ENCODE results near the gene LASP1NB.

The LASP1NB gene

DNA sequence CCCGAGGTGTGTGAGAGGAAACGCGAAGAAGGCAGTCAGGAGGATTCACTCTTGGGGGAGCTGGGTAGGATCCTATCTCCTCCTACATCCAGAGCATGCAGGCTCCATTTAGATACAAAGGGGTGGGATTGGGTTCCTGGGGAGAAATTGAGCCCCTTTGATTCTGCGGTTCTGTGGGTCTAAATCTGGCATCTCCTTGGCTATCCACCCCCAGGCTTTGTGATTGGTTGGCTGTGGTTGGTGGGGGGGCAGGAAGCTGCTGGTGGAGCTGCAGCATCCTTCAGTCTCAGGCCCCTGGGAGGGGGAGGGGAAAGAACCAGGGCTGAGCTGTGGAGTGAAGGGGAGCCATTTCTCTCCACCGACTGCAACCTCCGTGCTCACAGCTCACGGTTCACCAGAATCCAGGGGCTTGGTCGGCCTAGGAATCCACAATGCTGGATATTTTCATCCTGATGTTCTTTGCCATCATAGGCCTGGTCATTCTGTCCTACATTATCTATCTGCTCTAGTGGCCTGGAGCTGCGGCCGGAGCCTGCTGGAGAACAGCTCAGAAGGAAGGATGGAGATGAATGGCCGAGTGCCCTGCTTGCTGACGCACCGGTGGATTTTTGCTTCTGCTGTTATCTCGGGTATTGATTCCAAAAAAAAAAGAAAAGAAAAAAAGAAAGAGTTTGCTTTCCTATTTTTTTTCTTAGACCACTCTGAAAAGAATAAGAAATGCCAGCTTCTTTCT is at the start of gene LASP1NB:
LASP1NB (plus strand) TSS at position 352 of the 733 bp plus-strand sequence.
- in situ Hi-C loops (cut with MboI; ENCODE audit: low sequenced_read_pairs), result no loop called here

GRCh38 chr17:38877130-38877851 is 48.1 kb upstream of the LASP1NB start:
- in situ Hi-C loops (cut with MboI; ENCODE audit: low sequenced_read_pairs), result no loop called here

DNA sequence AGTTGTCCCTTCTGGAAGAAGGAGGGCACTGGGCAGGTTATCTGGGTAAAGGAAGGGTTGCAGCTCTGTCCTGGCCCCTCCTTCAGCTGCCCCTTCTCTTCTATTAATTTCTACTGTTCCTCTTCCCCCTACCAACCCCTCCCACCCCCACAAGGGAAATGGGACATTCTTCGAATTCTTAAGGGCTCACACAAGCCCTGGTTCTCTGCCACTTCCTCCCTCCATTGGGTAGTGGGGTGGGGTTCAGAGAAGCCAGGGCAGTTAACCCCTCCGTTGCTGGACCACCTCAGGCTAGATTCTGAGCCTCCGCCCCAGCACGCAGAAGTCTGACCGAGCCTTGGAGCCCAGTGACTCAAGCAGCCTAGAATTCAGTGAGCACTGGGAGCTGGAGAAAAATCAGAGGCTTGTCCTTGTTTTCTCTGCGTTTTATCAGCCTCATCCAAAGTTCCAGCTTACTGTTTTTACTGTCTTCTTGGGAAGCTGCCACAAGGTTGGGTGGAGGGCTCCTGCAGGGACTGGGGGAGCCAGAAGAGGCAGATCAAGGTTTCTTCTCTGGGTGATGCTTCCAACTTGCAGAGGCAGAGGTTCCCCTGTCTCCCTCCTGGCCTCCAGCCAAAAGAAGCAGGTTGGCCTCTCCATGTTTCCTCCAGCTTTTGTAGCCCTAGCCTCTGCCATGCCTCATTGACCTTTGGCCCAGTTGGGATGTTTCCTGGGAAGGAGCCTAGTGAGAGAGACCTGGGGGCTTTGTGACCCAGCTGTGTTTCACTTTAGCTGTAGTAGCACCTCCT is 45.3 kb upstream of the LASP1NB start:
- in situ Hi-C loops (cut with MboI; ENCODE audit: low sequenced_read_pairs), result no loop called here

GRCh38 chr17:38881600-38882191 is 43.7 kb upstream of the LASP1NB start:
- in situ Hi-C loops (cut with MboI; ENCODE audit: low sequenced_read_pairs), result no loop called here

GRCh38 chr17:38882870-38883269 is 42.5 kb upstream of the LASP1NB start:
- in situ Hi-C loops (cut with MboI; ENCODE audit: low sequenced_read_pairs), result no loop called here

GRCh38 chr17:38883592-38884526 is 41.6 kb upstream of the LASP1NB start:
- in situ Hi-C loops (cut with MboI; ENCODE audit: low sequenced_read_pairs), result no loop called here

- in situ Hi-C loops (cut with MboI; ENCODE audit: low sequenced_read_pairs), result no loop called here
Observed at GRCh38 chr17:38885044-38885727, 40.2 kb upstream of the LASP1NB start.

DNA sequence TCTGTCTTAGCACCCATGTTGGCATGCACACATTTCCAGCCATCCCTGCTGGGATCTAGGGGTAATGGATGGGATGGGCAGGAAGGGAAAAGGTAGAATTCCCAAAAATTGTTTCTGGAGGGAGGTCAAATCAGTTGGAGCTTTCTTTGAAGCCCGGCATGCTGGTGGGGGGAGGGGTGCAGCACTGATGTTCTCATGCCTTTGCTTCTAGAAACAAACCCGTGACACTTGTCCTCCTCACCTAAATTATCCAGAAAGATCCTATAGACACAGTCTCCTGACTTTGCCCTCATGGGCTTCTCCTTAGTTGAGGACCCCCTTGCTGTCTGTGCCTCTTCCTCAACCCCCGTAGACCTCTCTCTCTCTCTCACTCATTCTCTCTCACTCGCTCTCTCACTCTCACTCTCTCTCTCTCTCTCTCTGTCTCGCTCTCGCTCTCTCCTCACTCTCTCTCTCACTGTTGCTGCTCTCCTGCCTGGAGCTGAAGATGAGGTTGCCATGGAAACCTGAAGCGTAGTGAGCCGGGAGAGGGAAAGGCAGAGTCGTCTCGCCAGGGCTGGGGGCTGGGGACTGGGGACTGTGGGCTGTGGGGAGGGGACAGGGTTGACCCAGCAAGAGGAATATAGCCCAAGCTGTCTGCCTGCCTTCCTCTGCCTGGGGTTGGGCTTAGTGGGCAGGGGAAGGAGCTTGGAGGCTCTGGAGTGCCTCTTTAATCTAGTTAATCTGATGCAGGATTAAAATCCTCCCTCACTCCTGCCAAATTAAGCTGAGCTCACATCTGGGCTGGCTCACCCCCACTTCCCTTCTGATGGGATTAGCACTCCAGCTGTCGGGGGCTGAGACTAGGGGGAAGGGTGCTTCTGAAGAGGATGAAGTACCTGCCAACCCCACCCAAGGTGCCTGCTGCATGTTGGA is 39.4 kb upstream of the LASP1NB start:
- in situ Hi-C loops (cut with MboI; ENCODE audit: low sequenced_read_pairs), result no loop called here

DNA sequence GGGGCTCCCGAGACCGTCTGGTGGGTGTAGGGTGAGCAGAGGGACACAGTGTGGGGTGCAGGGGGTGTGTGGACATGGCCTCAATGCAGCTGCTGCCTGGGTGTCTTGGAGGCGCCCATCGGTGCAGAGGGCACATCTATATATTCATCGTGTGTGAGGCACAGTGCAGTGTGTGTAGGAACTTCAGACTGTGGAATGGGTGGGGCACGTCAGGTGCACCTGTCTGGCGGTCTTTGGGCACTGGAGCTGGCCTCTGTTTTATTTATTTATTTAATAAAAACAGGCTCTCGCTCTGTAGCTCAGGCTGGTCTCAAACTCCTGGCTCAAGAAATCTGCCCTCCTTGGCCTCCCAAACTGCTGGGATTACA is 38.8 kb upstream of the LASP1NB start:
- in situ Hi-C loops (cut with MboI; ENCODE audit: low sequenced_read_pairs), result no loop called here

DNA sequence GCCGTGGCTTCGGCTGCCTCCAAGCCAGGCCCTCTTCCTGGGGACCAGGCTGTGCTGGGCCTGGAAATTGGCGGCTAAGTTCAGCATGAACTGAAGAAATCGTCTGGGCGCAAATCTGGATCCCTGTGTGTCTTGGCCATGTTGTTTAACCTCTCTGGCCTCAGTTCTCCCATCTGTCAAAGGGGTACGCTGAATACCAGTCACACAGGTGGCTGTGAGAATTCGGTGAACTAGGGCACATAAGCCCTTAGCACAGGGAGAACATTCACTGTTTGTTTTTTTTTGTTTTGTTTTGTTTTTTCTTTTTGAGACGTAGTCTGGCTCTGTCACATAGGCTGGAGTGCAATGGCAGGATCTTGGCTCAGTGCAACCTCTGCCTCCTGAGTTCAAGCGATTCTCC is 36.6 kb upstream of the LASP1NB start:
- in situ Hi-C loops (cut with MboI; ENCODE audit: low sequenced_read_pairs), result no loop called here

DNA sequence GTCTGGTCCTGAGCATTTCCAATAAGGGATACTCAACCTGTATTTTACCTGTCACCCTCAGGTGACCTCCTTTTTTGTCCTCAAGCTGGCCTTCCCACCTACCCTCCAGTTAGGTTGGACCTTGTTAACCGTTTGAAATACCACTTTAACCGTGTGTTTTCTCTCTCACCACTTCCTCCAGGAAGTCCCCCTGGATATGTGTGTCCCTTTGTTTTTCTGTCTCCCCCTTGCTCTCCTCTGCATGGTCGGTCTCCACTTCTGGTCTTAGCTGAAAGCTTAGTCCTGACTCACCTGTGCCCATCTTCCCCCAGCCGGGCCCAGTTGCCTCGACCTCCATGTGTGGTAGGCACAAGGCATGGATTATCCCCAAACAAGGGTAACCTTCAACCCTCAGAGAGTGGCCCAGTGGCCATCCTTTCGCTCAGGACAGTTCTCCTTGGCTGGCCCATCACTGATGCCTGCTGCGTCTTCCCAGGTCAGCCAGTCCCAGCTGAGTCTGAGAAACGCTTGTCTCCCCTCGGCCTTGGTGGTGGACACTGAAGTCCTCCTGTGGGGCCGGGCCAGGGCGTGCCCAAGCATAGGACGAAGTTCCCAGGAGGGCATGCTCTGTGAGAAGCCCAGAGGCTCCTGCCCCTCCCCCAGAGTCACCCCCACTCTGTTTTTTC is 35.5 kb upstream of the LASP1NB start:
- in situ Hi-C loops (cut with MboI; ENCODE audit: low sequenced_read_pairs), result no loop called here

- in situ Hi-C loops (cut with MboI; ENCODE audit: low sequenced_read_pairs), result no loop called here
Observed at GRCh38 chr17:38890410-38890746, 35.0 kb upstream of the LASP1NB start.

DNA sequence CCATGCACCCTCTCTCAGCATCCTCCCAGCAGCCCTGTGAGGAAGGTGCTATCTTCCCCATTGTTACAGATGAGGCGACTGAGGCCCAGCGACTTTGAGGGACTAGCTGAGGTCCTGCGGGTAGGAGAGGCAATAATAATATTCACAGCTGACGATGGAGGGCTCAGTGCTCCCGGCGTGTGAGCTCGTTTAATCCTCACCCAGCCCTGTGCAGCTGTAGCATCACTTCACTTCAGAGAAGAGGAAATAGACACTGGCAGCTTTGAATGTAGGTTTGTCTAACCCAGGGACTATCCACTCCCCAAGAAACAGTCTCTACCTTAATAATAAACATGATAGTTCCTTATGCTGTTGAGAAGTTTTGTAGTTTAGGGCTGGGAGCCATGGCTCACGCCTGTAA is 34.0 kb upstream of the LASP1NB start:
- in situ Hi-C loops (cut with MboI; ENCODE audit: low sequenced_read_pairs), result no loop called here

DNA sequence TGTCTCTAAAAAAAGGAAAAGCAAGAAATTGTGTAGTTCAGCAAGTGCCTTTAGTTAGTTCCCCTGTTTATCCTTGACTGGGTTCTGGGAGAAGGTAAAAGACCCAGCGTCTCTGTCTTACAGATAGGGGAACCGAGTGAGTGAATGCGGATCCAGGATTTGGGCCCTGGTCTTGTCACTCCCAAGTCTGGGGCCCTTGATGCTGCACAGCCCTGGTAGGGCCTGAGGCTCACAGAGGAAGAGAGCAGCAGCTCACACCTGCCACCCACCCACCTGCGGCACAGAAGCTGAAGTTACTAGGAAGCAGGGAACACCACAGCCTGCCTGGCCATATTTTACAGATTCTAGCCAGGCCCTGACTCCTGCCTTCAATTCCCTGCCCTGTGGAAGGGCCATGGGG is 33.3 kb upstream of the LASP1NB start:
- in situ Hi-C loops (cut with MboI; ENCODE audit: low sequenced_read_pairs), result no loop called here

- in situ Hi-C loops (cut with MboI; ENCODE audit: low sequenced_read_pairs), result no loop called here
Observed at GRCh38 chr17:38892620-38893019, 32.8 kb upstream of the LASP1NB start.

DNA sequence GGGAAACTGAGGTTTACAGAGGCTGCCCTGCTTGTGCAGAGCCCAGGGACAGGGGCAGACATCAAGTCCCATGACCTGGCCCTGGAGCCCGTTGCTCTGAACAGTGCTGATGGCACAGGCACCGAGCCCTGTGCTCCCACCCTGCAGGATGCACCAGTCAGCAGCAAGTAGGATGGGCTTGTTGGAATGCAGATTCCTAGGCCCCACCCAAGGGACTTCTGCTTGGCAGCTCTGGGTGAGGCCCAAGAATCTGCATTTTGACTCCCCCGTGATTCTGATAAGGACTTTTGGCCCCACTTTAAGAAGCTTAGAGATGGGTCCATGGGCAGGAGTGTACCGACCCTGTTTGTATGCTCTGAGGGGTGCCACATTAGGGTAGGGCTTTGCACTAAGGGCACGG is 32.3 kb upstream of the LASP1NB start:
- in situ Hi-C loops (cut with MboI; ENCODE audit: low sequenced_read_pairs), result no loop called here

DNA sequence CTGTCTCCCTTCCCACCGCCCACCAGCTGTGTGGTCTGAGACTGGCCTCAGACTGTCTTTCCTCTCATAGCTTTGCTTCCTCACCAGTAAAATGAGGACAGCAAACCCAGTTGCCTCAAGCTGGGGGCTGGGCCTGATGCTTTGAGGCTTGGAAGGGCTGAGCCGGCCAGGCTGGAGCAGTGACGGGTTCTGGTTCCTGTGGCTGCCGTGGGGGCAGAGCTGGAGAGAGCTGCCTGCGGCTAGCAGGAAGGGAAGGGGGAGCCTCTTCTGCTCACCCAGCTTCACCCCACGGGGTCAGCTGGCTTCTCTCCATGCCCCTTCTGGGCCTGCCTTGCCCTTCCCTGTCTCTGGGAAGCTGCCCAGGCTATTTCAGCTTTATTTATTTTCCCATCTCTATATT is 31.8 kb upstream of the LASP1NB start:
- in situ Hi-C loops (cut with MboI; ENCODE audit: low sequenced_read_pairs), result no loop called here

GRCh38 chr17:38894276-38894675 is 31.1 kb upstream of the LASP1NB start:
- in situ Hi-C loops (cut with MboI; ENCODE audit: low sequenced_read_pairs), result no loop called here
